Psoas muscle (tissue), 8 donors: ENCODE measurements around the gene HAPLN2. TPM values are rescaled to one million over a fixed set of nuclear protein-coding genes. Genes with fewer than 3 reads are reported as not detected.

Source experiments
- ATAC-seq, 4 donors: fragments of 200-7000 bp; cut with Tn5 transposase; one replicate each; pipeline ENCODE4 v1.9.1; 2020; ENCODE audit warnings: moderate library complexity in 3 of 4, mild to moderate bottlenecking in 2 of 4
- DNase-seq, 2 donors: peaks; one replicate each; pipeline ENCODE4 v3.0.0-alpha.2; 2020
- H3K27ac ChIP-seq: fragments of 200-600 bp; one replicate; pipeline ENCODE4 v1.8.0; 2022
- H3K27me3 ChIP-seq, 3 donors: fragments of 200-600 bp in 1 of 3; one replicate each; pipeline versions ENCODE4 v1.6.1 to v1.8.0; 2013 to 2022; ENCODE audit warnings: low read length in 2 of 3, mild to moderate bottlenecking in 2 of 3, moderate library complexity in 1 of 3; ENCODE audit not compliant: insufficient read depth in 3 of 3
- H3K36me3 ChIP-seq, 2 donors: fragments of 200-600 bp in 1 of 2; one replicate each; pipeline versions ENCODE4 v1.6.1 to v1.8.0; 2013 to 2022; ENCODE audit warnings: low read depth in 1 of 2, mild to moderate bottlenecking in 1 of 2, moderate library complexity in 1 of 2; ENCODE audit not compliant: insufficient read depth in 1 of 2
- H3K4me1 ChIP-seq: fragments of 200-600 bp; one replicate; pipeline ENCODE4 v1.8.0; 2022
- H3K4me3 ChIP-seq: fragments of 200-600 bp; one replicate; pipeline ENCODE4 v1.8.0; 2022; ENCODE audit warnings: mild to moderate bottlenecking
- H3K9me3 ChIP-seq: fragments of 200-600 bp; one replicate; pipeline ENCODE4 v1.8.0; 2022
- WGBS, 3 donors: extraction: QIAGEN DNeasy Blood & Tissue Kit; methylation state at CpG; one replicate each; pipeline versions ENCODE4 v1.1.6 to v1.1.7; 2013; 5-methylcytosine and 5-hydroxymethylcytosine counted together
- intact Hi-C, 2 donors: fragments of 100-400 bp; cut with DNase I; formaldehyde crosslinking; loops; one replicate each; pipeline versions ENCODE4 v1.11.0 to v1.14.2; 2022
- polyA plus RNA-seq, 3 donors: library from polyadenylated mRNA; stranded (reverse); fragments of 200-250 nt; gene quantifications; one replicate each; pipeline ENCODE4 v1.2.3, GENCODE V29; 2013
- total RNA-seq, 4 donors: library from RNA; stranded (reverse); fragmentation: NEBNext Ultra II Directional in 2 of 4; extraction: Animal tissue kit (Norgen Biotek cat#: 25700) in 2 of 4; gene quantifications; one replicate each; pipeline versions ENCODE4 v1.2.1 to v1.2.4, GENCODE V29; 2021 to 2023
- TF ChIP-seq, protein P1 (sequence below): fragments of 200-600 bp; IDR thresholded peaks from one replicate; pipeline ENCODE4 v1.8.0; 2022; ENCODE audit warnings: antibody characterized with exemption
- donor health status: healthy with polysubstance abuse.
- donor health status: DM: no; HTN: no; CAD: no; lungs with moderate emphysema.
- donor health status: Bipolar disorder and iron deficiency.
- donor health status: healthy.
- donor health status: DM: yes; HTN: yes; CAD: no.
- donor health status: DM: no; HTN: no; CAD: no.
- donor health status: DM: no; HTN: no; CAD: no.
- donor health status: DM: yes; HTN: yes; CAD: no.

HAPLN2 gene
- total and polyA plus RNA-seq, 7 donors, result 0.28 to 2.2 (median 0.61) TPM

DNA sequence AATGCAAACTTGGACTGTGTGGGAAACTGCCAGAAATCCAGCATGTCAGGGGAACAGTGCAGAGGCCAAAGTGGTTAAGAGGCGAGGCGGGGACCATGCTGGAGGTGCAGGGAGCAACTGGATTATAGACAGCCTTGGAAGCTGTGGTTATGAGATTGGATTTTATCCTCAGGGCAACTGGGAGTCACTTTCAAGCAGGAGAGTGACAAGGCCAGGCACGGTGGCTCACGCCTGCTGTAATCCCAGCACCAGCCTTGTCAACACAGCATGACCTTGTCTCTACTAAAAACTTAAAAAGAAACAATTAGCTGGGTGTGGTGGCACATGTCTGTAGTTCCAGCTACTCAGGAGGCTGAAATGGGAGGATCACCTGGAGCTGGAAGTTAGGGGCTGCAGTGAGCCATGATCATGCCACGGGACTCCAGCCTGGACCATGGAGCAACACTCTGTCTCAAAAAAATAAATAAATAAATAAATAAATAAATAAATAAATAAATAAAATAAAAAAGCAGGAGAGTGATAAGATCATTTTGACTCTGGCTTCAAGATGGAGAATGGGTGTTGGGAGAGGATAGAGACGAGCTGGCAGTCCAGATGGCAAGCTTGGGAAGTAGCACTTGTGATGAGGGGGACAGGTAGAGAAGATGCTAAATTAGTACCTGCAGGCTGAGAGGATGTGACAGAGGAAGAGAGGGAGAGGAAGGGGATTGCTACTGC lies 3.5 kb downstream of the HAPLN2 start:
- H3K36me3 ChIP-seq, result no peaks in the 10 kb centered on the region
- DNase-seq, result no peak

DNA sequence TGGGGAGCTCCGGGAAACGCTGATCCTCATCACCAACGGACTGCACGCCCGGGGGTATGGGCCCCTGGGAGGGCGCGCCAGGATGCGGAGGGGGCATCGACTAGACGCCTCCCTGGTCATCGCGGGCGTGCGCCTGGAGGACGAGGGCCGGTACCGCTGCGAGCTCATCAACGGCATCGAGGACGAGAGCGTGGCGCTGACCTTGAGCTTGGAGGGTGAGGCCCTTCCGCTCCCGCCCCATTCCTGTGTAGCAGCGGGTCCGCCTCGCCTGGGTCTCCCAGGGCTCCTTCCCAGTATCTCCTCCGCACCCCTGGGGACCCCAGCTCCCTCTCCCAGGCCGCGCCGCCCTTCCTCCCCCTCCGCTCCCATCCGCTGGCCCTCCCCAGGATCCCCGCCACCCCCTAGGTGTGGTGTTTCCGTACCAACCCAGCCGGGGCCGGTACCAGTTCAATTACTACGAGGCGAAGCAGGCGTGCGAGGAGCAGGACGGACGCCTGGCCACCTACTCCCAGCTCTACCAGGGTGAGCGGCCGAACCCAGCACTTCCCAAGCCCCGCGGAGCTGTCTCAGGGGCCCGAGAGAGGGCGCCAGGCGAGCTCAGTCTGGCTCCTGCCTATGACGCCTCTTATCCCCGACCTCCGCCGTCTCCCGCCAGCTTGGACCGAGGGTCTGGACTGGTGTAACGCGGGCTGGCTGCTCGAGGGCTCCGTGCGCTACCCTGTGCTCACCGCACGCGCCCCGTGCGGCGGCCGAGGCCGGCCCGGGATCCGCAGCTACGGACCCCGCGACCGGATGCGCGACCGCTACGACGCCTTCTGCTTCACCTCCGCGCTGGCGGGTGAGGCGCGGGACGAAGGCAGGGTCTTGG lies 5.0 kb downstream of the HAPLN2 start:
- peaks cover 0 to 63% (median 19%) of the 10 kb centered on the region in 3 donors for H3K27me3 ChIP-seq
- ATAC-seq, result peak; percentile 61 to 72 (median 68)
- no peaks in the 10 kb centered on the region for H3K9me3 ChIP-seq
- no peak overlapping the region for H3K27ac ChIP-seq
- TF ChIP-seq, protein P1, sequence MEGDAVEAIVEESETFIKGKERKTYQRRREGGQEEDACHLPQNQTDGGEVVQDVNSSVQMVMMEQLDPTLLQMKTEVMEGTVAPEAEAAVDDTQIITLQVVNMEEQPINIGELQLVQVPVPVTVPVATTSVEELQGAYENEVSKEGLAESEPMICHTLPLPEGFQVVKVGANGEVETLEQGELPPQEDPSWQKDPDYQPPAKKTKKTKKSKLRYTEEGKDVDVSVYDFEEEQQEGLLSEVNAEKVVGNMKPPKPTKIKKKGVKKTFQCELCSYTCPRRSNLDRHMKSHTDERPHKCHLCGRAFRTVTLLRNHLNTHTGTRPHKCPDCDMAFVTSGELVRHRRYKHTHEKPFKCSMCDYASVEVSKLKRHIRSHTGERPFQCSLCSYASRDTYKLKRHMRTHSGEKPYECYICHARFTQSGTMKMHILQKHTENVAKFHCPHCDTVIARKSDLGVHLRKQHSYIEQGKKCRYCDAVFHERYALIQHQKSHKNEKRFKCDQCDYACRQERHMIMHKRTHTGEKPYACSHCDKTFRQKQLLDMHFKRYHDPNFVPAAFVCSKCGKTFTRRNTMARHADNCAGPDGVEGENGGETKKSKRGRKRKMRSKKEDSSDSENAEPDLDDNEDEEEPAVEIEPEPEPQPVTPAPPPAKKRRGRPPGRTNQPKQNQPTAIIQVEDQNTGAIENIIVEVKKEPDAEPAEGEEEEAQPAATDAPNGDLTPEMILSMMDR, result peak; percentile 22
- H3K4me1 ChIP-seq, result peaks cover 13% of the 10 kb centered on the region
- H3K4me3 ChIP-seq, result peak overlapping the region; percentile 60
- DNase-seq, result peak; percentile 37 to 70
- H3K36me3 ChIP-seq, result no peaks in the 10 kb centered on the region
- intact Hi-C loops, result no loop called here
- 1% methylated on average over 67 to 87 of the region's 87 CpGs for WGBS, 3 donors

More for the DNA sequence above, 3.5 kb downstream of the HAPLN2 start:
- WGBS, 3 donors, result 75 to 80% (median 76%) methylated on average over 6 of the region's 6 CpGs
- H3K9me3 ChIP-seq, result no peaks in the 10 kb centered on the region
- H3K27ac ChIP-seq, result no peak overlapping the region
- intact Hi-C loops, result no loop called here
- peaks cover 13% of the 10 kb centered on the region for H3K4me1 ChIP-seq
- TF ChIP-seq, protein P1, result no peak
- H3K4me3 ChIP-seq, result no peak overlapping the region
- ATAC-seq, result no peak
- H3K27me3 ChIP-seq, result peaks cover 0 to 70% (median 20%) of the 10 kb centered on the region in 3 donors

DNA sequence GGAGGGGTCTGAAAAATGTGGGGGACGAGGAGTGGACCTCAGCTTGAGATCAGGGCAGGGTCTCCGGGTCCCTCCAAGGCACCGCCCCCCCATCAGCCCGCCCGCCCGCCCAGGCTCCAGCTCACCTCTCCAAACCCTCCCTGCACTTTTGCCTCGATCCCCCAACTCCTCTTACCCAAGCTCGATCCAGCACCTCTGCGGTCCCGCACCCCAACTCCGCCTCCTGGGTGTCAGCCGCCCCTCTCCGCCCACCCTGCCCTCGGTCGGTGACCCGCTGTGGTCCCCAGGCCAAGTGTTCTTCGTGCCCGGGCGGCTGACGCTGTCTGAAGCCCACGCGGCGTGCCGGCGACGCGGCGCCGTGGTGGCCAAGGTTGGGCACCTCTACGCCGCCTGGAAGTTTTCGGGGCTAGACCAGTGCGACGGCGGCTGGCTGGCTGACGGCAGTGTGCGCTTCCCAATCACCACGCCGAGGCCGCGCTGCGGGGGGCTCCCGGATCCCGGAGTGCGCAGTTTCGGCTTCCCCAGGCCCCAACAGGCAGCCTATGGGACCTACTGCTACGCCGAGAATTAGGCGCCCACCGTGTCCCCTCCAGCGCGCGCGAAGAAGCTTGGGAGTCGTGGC lies 5.7 kb downstream of the HAPLN2 start:
- WGBS, 3 donors, result 1 to 2% (median 1%) methylated on average over 48 to 55 of the region's 55 CpGs
- H3K36me3 ChIP-seq, result no peaks in the 10 kb centered on the region
- peak; percentile 12 to 29 (median 19) for ATAC-seq
- H3K27ac ChIP-seq, result no peak overlapping the region
- TF ChIP-seq, protein P1, result peak; percentile 1
- peaks cover 0 to 61% (median 16%) of the 10 kb centered on the region in 3 donors for H3K27me3 ChIP-seq
- intact Hi-C loops, result no loop called here
- DNase-seq, result no peak
- H3K4me3 ChIP-seq, result peak overlapping the region; percentile 60
- H3K9me3 ChIP-seq, result no peaks in the 10 kb centered on the region
- peaks cover 13% of the 10 kb centered on the region for H3K4me1 ChIP-seq

DNA sequence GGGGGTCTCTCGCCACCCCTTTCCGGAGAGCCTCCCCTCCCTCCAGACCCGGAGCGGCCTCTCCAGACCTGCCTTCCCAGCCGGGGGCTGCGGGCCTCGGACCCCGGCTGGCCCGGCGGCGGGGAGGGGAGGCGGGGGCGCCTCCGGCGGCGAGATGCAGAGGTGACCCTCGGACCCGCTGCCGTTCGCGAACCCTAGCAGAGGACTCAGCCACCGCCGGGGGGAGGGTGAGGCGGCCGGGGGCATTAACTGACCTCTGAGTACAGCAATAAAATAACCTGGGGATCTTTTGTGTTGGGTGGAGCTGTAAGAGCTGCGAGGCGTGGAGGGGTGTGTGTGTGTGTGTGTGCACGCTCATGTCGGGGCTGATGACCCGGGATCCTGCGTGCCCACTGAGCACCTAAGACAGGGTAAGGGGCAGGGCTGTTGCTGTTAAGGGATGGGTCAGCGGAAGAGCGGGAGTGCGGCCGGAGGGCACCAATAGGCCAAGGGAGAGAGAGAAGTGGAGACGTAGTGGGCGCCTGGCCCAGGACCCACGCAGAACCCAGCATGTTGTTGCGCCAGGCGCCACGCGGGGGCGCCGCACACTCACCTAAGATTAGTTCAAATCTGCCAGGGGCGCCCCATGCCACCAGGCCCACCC lies 6.3 kb downstream of the HAPLN2 start:
- ATAC-seq (peak; percentile 69 to 85 (median 78)), DNase-seq (peak; percentile 62 to 83)
- intact Hi-C loops, result loop anchor here (1.0 to 2.0 kb wide), 3 partner anchors 31 to 53 kb away; no protein-coding TSS in a partner anchor
- Histone ChIP-seq H3K36me3 (no peaks in the 10 kb centered on the region), H3K27me3 (peaks cover 0 to 54% (median 16%) of the 10 kb centered on the region in 3 donors), H3K4me1 (peaks cover 13% of the 10 kb centered on the region), H3K9me3 (no peaks in the 10 kb centered on the region), H3K27ac (no peak overlapping the region), H3K4me3 (peak overlapping the region; percentile 60)
- TF ChIP-seq, protein P1, result peak; percentile 87
- 1 to 2% (median 2%) methylated on average over 31 to 45 of the region's 45 CpGs for WGBS, 3 donors
